Activated naive CD8-positive, alpha-beta T cell treated with anti-CD3 and anti-CD28 coated beads, Interleukin-2, amount 50 U/mL, for 16 hours (primary cell): ENCODE results near the gene C1orf122.
"Not testable (repeated sequence)": the region's sequence is repeated elsewhere in the genome, so short reads cannot be mapped to it uniquely, and the experiment has no call there.

Experiments
- DNase-seq: peaks from one replicate; pipeline ENCODE4 v3.0.0-alpha.2; 2020; ENCODE audit warnings: low read depth, low spot score

The C1orf122 gene

DNA sequence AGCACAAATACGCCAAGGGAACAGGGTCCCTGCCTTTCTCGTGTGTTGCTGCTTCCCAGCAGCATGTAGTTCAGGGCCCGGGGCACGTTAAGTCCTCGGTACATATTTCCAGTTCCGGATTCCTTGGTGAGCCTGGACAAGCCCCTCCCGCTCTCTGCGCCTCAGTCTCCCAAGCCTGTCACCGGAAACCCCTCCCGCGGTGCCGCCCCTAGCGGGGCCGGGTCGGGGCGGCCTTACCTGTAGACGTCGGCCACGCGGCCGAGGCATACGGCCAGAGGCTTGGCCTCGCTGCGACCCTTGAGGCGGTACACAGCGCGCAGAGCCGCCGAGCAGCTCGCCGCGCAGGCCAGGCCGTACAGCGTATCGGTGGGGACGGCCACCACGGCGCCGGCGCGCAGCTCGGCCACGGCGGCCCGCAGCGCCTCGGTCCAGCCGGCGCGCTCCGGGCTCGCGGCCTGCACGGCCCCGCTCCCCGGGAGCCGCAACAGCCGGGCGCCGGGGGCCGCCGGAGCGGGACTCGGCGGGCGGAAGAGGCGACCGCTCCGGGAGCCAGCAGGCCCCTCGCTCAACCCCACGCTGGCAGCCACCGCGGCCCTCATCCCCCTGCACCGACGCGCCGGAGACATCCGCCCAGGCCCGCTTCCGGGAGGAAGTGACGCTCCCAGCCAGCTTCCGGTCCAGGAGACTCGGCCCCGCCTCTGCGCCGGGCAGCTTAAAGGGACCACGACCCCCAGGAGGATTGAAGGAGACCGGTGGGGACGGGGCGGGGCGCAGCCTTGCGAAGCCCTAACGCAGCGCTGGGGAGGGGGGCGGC is at the start of gene C1orf122, which contains the start of gene YRDC:
C1orf122 (plus strand) TSS at position 236 of the 814 bp plus-strand sequence. CDS start 615 bp downstream, outside the sequence.
YRDC (minus strand) TSS at position 654 of the 814 bp plus-strand sequence; CDS start at position 626, 28 bp downstream.
- peak; percentile 89 for DNase-seq

DNA sequence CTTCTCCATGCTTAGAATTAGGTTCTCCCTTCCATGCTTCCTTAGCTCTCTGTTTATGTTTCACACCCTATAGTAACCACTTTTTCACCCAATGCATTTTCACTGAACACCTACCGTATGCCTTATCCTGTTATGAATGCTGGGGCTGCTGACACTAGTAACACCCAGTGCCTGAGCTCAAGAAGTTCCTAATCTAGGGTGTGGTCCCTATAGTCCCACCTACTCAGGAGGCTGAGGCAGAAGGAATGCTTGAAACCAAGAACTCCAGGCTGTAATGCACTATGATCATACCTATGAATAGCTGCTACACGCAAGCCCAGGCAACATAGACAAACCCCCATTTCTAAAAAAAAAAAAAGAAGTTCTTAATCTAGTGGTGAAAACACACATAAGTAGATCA is 48.1 kb upstream of the C1orf122 start:
- DNase-seq, result no peak

DNA sequence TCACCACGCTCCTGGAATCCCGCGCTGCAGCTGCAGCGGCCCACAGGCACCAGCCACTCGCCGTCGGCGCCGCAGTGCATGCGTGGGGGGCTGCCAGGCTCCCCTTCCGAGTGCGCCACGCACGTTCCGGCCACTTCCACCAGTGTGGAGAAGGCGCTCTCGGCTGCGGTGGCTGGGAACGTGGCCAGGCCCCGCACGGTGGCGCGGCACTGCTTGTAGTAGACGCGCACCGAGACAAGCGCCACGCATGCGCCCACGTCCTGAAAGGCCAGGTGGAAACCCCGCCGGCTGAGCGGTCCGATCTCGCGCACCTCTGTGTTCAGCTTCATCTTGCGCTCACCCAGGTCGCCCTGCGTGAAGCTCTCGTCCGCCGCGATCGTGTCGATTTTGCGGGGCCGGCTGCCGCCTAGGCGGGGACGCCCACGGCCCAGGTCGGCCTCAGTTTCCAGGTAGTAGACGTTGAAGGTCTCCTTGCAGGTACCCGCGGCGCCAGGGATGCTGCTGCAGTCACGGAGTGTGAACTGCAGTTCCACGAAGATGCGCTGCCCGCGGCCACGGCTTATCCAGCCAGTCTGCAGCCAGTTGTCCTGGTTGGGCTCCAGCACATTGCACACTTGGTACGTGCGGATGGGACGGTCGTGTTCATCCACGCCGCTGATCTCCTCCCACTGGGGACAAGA is 46.0 kb upstream of the C1orf122 start:
- DNase-seq, result no peak

GRCh38 chr1:37762516-37762915 is 45.1 kb upstream of the C1orf122 start:
- no peak for DNase-seq

DNA sequence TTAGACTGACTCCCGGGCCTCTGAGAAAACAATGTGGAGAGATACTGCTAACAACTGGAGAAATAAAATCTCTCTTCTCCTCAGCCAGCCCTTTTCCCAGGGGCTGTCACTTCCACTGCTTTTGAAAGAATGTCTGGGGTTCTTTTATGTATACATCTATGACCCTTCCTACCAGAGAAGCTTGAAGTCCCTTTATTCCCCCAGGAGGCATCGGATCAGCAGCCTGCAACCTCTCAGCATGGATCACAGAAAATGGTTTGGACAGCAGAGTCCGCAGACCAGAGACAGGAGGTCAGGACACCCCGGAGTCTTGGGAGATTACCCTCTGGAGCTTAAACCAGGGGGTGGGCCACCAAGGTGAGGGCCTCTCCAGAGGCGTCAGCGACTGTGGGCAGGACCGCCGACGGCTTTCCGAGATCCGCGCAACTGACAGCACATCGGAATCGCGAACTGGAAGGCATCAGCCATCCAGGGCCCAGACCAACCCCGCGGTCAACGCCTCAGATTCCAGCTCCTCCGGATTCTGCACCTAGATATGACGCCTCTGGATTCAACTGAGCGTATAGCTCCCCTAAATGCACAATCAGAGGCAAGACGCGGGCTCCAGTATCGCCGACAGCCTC is 43.7 kb upstream of the C1orf122 start:
- no peak for DNase-seq

GRCh38 chr1:37764414-37764825 is 43.2 kb upstream of the C1orf122 start:
- DNase-seq, result no peak

- DNase-seq, result no peak
These were observed 42.6 kb upstream of the C1orf122 start, which contains the start of gene EPHA10 for GRCh38 chr1:37764888-37765441. Gene EPHA10, minus strand, starts transcription at chr1:37765120. Its CDS starts 54 bp downstream, at chr1:37765066.

- DNase-seq, result no peak
These were observed 41.5 kb upstream of the C1orf122 start for GRCh38 chr1:37765916-37766664.

- no peak for DNase-seq
These were observed 40.1 kb upstream of the C1orf122 start for GRCh38 chr1:37767488-37767887.

DNA sequence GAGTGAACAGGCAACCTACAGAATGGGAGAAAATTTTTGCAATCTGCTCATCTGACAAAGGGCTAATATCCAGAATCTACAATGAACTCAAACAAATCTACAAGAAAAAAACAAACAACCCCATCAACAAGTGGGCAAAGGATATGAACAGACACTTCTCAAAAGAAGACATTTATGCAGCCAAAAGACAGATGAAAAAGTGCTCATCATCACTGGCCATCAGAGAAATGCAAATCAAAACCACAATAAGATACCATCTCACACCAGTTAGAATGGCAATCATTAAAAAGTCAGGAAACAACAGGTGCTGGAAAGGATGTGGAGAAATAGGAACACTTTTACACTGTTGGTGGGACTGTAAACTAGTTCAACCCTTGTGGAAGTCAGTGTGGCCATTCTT is 36.1 kb upstream of the C1orf122 start:
- not testable (repeated sequence) for DNase-seq

- no peak for DNase-seq
These were observed 30.6 kb upstream of the C1orf122 start for GRCh38 chr1:37776946-37777516.

- DNase-seq, result no peak
These were observed 28.9 kb upstream of the C1orf122 start for GRCh38 chr1:37778654-37779053.

- DNase-seq, result no peak
These were observed 25.1 kb upstream of the C1orf122 start for GRCh38 chr1:37782491-37782890.

DNA sequence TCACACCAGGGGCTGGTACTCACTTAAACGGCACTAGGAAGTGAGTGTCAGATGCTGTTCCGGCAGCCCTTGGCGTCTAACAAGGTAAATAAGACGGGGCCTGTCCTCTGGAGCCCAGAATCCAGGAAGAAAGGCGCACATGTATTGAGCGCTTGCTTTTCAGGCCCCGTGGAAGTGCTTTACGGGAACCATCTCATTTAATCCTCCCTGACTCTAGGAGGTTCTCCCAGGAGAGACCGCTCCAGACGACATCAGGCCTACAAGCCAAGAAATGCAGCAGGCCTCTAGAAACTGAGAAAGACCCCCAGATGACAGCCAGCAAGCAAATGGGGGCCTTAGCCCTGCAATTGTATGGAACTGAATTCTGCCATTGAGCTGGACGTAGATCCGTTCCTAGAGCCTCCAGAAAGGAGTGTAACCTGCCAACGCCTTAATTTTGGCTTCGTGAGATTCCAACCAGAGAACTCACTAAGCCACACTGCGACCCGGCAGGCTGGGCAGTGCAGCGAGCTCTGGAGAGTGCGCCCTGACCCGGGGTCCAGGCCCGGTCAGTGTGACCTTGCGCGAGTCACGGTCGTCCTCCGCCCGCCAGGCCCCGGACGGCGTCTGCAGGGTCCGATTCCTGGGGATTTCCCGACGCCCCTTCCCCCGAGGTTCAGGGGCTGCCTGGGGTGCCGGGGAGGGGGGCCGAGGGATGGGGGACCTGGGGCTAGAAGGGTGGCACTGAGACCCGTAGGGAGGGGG is 14.5 kb upstream of the C1orf122 start:
- no peak for DNase-seq

DNA sequence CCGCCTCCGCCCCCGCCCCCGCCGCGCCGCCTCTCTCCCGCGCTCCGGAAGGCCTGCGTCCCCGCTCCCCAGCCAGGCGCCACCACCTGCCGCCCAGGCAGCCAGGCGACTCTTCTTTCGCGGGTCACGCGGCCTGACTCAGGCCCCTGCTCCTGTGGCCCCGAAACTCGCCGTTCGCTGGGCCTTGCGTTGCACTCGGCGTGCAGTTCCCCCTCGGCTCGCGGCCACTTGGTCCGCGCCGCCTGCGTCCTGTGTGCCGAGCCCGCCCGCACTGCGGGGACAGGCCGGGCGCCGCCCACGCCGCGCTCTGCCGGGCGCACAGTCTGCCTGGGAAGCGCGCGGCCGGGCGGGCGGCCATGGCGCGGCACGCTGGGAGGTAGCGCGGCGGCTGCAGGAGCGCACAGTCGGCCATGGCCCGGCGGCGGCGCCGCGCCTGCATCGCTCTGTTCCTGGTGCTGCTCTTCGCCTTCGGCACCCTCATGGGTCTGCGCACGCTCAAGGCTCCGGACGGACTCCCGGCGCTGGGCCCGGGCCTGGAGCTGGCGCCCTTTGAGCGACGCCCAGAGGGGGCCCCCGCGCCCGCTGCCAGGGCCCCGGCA is 13.7 kb upstream of the C1orf122 start, which contains the start of gene MANEAL:
MANEAL (plus strand) TSS at position 75 of the 599 bp plus-strand sequence; CDS start at position 411, 336 bp downstream.
- no peak for DNase-seq

DNA sequence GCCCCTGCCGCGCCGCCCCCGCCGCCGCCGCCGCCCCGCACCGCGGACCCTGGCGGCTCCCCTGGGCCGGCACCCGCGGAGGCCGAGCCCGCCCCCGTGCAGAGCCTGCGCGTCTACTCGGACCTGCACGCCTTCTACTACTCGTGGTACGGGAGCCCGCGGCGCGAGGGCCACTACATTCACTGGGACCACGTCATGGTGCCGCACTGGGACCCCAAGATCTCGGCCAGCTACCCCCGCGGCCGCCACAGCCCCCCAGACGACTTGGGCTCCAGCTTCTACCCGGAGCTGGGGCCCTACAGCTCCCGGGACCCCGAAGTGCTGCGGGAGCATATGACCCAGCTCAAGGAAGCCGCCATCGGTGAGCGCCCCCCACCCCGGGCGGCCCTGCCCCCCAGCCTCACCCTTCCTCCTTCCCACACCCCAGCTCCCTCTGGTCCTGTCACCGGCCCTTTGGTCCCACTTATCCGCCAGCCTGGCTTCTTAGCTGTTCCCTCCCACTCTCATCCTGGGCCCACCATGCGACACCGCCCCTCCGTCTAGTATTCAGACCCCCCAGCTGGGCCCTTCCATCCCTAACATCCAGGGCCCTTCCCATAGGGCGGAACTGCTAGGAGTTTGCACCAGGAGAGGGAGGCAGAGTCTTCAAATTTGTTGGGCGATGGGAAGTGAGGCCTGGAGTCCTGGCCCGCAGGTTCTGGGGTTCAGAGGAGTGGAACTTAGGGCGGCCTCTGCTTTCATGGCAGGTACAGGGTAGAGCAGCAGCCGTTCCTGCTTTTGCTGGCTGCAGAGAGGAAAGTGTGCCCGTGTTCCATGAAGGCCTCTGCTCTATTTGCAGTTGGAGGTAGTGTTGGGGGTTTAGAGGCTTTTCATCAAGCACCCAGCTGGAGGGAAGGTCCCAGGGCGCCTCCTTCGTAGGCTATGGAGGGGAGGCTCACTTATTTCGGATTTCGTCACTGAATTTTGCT is 12.9 kb upstream of the C1orf122 start:
- DNase-seq, result no peak

DNA sequence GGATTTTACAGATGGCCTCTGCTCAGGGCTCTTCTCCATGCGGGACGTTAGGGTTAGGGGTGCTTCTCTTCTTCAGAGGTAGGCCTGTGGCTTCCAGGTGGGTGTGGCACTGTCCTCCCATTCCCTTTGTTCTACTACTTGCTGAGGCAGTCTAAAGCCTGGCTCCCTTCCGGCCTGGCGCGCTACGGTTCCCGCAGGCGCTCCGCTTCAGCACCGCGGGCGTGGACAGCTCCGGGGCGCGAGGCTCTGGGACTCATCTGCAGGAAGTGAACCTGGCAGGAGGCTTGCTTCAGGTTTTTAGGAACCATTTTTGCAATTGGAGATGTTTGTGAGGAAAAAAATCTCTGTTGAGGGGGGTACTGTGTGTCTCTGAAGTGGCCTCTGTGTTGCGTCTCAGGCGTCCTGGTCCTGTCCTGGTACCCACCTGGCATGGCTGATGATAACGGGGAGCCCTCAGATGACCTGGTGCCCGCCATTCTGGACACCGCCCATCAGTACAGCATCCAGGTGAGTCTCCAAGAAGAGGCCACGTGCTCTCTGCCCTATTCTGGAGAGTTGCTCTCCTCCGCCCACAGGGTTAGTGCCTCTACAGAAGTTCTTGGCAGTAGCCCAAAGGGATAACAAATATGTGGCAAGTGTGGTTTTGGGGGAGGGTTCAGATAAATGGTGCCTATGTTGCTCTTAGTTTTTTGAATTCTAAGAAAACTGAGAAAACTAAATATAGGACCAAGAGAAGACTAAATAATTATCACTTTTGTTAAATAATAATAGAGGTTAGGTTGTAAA is 12.1 kb upstream of the C1orf122 start:
- no peak for DNase-seq
